GM23338 (cell line): ENCODE results near the gene MS4A18. TPM values are rescaled to one million over a fixed set of nuclear protein-coding genes. Genes with fewer than 3 reads are reported as not detected.

Experiments used
- ATAC-seq: fragments of 200-7000 bp; cut with Tn5 transposase; 3 replicates; pipeline ENCODE4 v1.9.1; 2020
- DNase-seq: peaks from one replicate; pipeline ENCODE4 v3.0.0-alpha.2; 2015; ENCODE audit warnings: low spot score
- H2AFZ ChIP-seq: fragments of 200-600 bp; sonication (generic); 2 replicates; pipeline ENCODE4 v1.8.0; 2016; ENCODE audit warnings: antibody characterized with exemption, mild to moderate bottlenecking, moderate library complexity
- H3F3A ChIP-seq: fragments of 200-600 bp; sonication (generic); replicated peaks from 2 replicates; pipeline ENCODE4 v1.8.0; 2017; ENCODE audit warnings: antibody characterized with exemption, mixed run types, low read depth
- H3K27ac ChIP-seq: fragments of 200-600 bp; sonication (generic); 2 replicates; pipeline ENCODE4 v1.6.1; 2016; ENCODE audit warnings: low read depth
- H3K27me3 ChIP-seq: fragments of 200-600 bp; sonication (generic); 2 replicates; pipeline ENCODE4 v1.8.0; 2016; ENCODE audit warnings: mild to moderate bottlenecking, mixed run types, moderate library complexity; ENCODE audit not compliant: insufficient read depth
- H3K36me3 ChIP-seq: fragments of 200-600 bp; sonication (generic); 2 replicates; pipeline ENCODE4 v1.8.0; 2016; ENCODE audit warnings: mild to moderate bottlenecking; ENCODE audit not compliant: insufficient read depth
- H3K4me1 ChIP-seq: fragments of 200-600 bp; sonication (generic); 2 replicates; pipeline ENCODE4 v1.8.0; 2016; ENCODE audit warnings: mild to moderate bottlenecking, moderate library complexity; ENCODE audit not compliant: insufficient read depth
- H3K4me2 ChIP-seq: fragments of 200-600 bp; sonication (generic); 2 replicates; pipeline ENCODE4 v1.7.1; 2017; ENCODE audit warnings: mixed run types
- H3K4me3 ChIP-seq: fragments of 200-600 bp; sonication (generic); 2 replicates; pipeline ENCODE4 v1.6.1; 2016; ENCODE audit warnings: mixed run types
- H3K79me2 ChIP-seq: fragments of 200-600 bp; sonication (generic); replicated peaks from 2 replicates; pipeline ENCODE4 v1.8.0; 2017; ENCODE audit warnings: mild to moderate bottlenecking; ENCODE audit not compliant: insufficient read depth
- H3K9me2 ChIP-seq: fragments of 200-600 bp; sonication (generic); 2 replicates; pipeline ENCODE4 v1.8.0; 2017; ENCODE audit not compliant: insufficient read depth
- H4K20me1 ChIP-seq: fragments of 200-600 bp; sonication (generic); replicated peaks from 2 replicates; pipeline ENCODE4 v1.8.0; 2017; ENCODE audit warnings: mild to moderate bottlenecking; ENCODE audit not compliant: insufficient read depth
- H3K27ac Mint-ChIP-seq: 2 replicates; pipeline ENCODE4 v1.8.0; 2020; ENCODE audit warnings: inconsistent platforms, mild to moderate bottlenecking, moderate library complexity, mixed read lengths
- H3K27me3 Mint-ChIP-seq: 3 replicates; pipeline ENCODE4 v1.8.0; 2022; ENCODE audit warnings: low read depth, mild to moderate bottlenecking, moderate library complexity, mixed read lengths, inconsistent platforms; ENCODE audit not compliant: insufficient read depth, poor library complexity
- H3K36me3 Mint-ChIP-seq: 3 replicates; pipeline ENCODE4 v1.8.0; 2021; ENCODE audit warnings: low read depth, mild to moderate bottlenecking, inconsistent platforms, moderate library complexity, mixed read lengths
- H3K4me1 Mint-ChIP-seq: 3 replicates; pipeline ENCODE4 v1.8.0; 2020; ENCODE audit warnings: mild to moderate bottlenecking, inconsistent platforms, mixed read lengths
- H3K4me3 Mint-ChIP-seq: 3 replicates; pipeline ENCODE4 v1.8.0; 2021; ENCODE audit warnings: moderate library complexity, mild to moderate bottlenecking, inconsistent platforms, mixed read lengths
- H3K9me3 Mint-ChIP-seq: 3 replicates; pipeline ENCODE4 v1.8.0; 2020; ENCODE audit warnings: moderate library complexity, mild to moderate bottlenecking, inconsistent platforms, mixed read lengths
- CTCF ChIP-seq, 2 experiments: fragments of 200-600 bp in 1 of 2; sonication (generic) in 1 of 2; conservative IDR thresholded peaks; 2 replicates each; pipeline versions ENCODE4 v1.5.1 to v1.6.1; 2016 to 2017; ENCODE audit warnings: antibody characterized with exemption in 2 of 2, low read depth in 2 of 2, mild to moderate bottlenecking in 2 of 2, moderate library complexity in 1 of 2
- EZH2 ChIP-seq: fragments of 200-600 bp; sonication (generic); IDR thresholded peaks from one replicate; pipeline ENCODE4 v1.8.0; 2017; ENCODE audit warnings: antibody characterized with exemption, mild to moderate bottlenecking, low read depth; ENCODE audit not compliant: unreplicated experiment
- EZH2phosphoT487 ChIP-seq: fragments of 200-600 bp; sonication (generic); IDR thresholded peaks from one replicate; pipeline ENCODE4 v1.8.1; 2018; ENCODE audit warnings: antibody characterized with exemption; ENCODE audit not compliant: unreplicated experiment
- REST ChIP-seq: IDR thresholded peaks from one replicate; pipeline ENCODE4 v1.6.1; 2018; ENCODE audit warnings: antibody characterized with exemption; ENCODE audit not compliant: unreplicated experiment
- ZNF114 ChIP-seq: fragments of 250-450 bp; sonication (Bioruptor Pico); IDR thresholded peaks from 2 replicates; pipeline ENCODE4 v1.5.0; 2020; ENCODE audit warnings: mild to moderate bottlenecking, moderate library complexity
- ZNF331 ChIP-seq: fragments of 250-450 bp; sonication (Bioruptor Pico); IDR thresholded peaks from 2 replicates; pipeline ENCODE4 v1.5.0; 2020; ENCODE audit warnings: low read depth, mild to moderate bottlenecking, moderate library complexity
- ZNF462 ChIP-seq: fragments of 250-450 bp; sonication (Bioruptor Pico); IDR thresholded peaks from 2 replicates; pipeline ENCODE4 v1.5.0; 2020; ENCODE audit warnings: mild to moderate bottlenecking, moderate library complexity
- polyA plus RNA-seq: library from polyadenylated mRNA; unstranded; fragments of >200 nt; fragmentation: Nextera tagmentation; extraction: Ambion mirVana; gene quantifications from 2 replicates; pipeline ENCODE4 v1.2.1, GENCODE V29; 2016
- total RNA-seq: library from RNA; depleted of rRNA; stranded (reverse); fragments of >200 nt; shearing (Covaris generic); gene quantifications from 2 replicates; pipeline ENCODE4 v1.2.3, GENCODE V29; 2014
- TF ChIP-seq, protein P1 (sequence below): IDR thresholded peaks from 2 replicates; pipeline ENCODE4 v1.6.1; 2016; ENCODE audit warnings: antibody characterized with exemption

MS4A18 gene
- total and polyA plus RNA-seq, 2 experiments from 2014 or later, result not detected

DNA sequence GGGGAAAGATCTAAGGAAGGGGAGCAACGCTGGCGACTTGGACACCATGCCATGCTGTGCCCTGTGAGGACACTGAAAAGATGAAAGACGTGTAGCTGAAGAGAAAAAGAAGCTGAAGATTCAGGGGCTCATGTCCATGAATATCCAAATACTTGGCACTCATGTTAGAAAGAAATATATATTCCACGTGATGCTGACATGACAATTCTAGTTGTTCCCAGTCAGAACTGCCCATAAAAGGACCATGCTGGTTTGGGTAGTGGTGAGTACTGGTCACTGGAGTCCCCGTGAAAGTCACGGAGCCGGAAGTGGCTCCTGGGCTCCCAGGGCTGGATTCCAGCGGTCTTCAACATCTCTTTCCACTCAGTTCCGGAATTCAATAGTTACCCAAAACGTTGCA, 42.0 kb downstream of the MS4A18 start:
- Mint-ChIP-seq H3K9me3 (peaks cover 10% of the 10 kb centered on the region), H3K27ac (no peak overlapping the region), H3K36me3 (no peaks in the 10 kb centered on the region; the same call in 2 of the 3 replicates), H3K4me1 (peaks cover 6% of the 10 kb centered on the region; the same call in 2 of the 3 replicates), H3K27me3 (peaks cover 13% of the 10 kb centered on the region), H3K4me3 (no peak overlapping the region)
- Histone ChIP-seq H3K36me3 (no peaks in the 10 kb centered on the region), H3K27me3 (peaks cover 17% of the 10 kb centered on the region; the same call in 1 of the 2 replicates), H3K9me2 (no peaks in the 10 kb centered on the region; the same call in 1 of the 2 replicates), H3K4me2 (no peak overlapping the region), H2AFZ (peak overlapping the region; percentile 94; the same call in 1 of the 2 replicates), H4K20me1 (no peaks in the 10 kb centered on the region), H3K27ac (no peak overlapping the region), H3K4me3 (no peak overlapping the region), H3K4me1 (no peaks in the 10 kb centered on the region), H3F3A (no peaks in the 10 kb centered on the region), H3K79me2 (no peaks in the 10 kb centered on the region)
- ATAC-seq (no peak), DNase-seq (no peak)
- TF ChIP-seq REST, result no peak
- TF ChIP-seq EZH2phosphoT487, result no peak
- TF ChIP-seq CTCF (conservative IDR thresholded peaks at IDR 0.05; ENCODE audit: low read depth in 2 of 2), result no peak
- TF ChIP-seq, protein P1, sequence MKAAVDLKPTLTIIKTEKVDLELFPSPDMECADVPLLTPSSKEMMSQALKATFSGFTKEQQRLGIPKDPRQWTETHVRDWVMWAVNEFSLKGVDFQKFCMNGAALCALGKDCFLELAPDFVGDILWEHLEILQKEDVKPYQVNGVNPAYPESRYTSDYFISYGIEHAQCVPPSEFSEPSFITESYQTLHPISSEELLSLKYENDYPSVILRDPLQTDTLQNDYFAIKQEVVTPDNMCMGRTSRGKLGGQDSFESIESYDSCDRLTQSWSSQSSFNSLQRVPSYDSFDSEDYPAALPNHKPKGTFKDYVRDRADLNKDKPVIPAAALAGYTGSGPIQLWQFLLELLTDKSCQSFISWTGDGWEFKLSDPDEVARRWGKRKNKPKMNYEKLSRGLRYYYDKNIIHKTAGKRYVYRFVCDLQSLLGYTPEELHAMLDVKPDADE, result no peak
- TF ChIP-seq ZNF114 (CRISPR knock-in tag), result no peak
- TF ChIP-seq EZH2, result no peak
- no peak for TF ChIP-seq ZNF331 (CRISPR knock-in tag)
- TF ChIP-seq ZNF462, result no peak
